22Rv1 (cell line): ENCODE results near the gene REG1B.

ENCODE experiments used
- CTCF ChIP-seq: fragments of 450-650 bp; IDR thresholded peaks from 2 replicates; pipeline ENCODE4 v1.5.1; 2017; ENCODE audit warnings: mild to moderate bottlenecking
- ZFX ChIP-seq: fragments of 450-650 bp; IDR thresholded peaks from 2 replicates; pipeline ENCODE4 v1.6.1; 2017; ENCODE audit warnings: antibody characterized with exemption, borderline replicate concordance

- TF ChIP-seq CTCF: no peak
- TF ChIP-seq ZFX: no peak
Observed at GRCh38 chr2:79105259-79105658, 17.5 kb upstream of the REG1B start.
